HG03159 (cell line): ENCODE results near the gene NEK4.
"Not testable (repeated sequence)": the region's sequence is repeated elsewhere in the genome, so short reads cannot be mapped to it uniquely, and the experiment has no call there.

Source experiments
- ATAC-seq: cut with Tn5 transposase; IDR thresholded peaks from one replicate; pipeline ENCODE4 v1.9.1; 2021; ENCODE audit warnings: mild to moderate bottlenecking, moderate library complexity; ENCODE audit not compliant: unreplicated experiment

NEK4 gene

DNA sequence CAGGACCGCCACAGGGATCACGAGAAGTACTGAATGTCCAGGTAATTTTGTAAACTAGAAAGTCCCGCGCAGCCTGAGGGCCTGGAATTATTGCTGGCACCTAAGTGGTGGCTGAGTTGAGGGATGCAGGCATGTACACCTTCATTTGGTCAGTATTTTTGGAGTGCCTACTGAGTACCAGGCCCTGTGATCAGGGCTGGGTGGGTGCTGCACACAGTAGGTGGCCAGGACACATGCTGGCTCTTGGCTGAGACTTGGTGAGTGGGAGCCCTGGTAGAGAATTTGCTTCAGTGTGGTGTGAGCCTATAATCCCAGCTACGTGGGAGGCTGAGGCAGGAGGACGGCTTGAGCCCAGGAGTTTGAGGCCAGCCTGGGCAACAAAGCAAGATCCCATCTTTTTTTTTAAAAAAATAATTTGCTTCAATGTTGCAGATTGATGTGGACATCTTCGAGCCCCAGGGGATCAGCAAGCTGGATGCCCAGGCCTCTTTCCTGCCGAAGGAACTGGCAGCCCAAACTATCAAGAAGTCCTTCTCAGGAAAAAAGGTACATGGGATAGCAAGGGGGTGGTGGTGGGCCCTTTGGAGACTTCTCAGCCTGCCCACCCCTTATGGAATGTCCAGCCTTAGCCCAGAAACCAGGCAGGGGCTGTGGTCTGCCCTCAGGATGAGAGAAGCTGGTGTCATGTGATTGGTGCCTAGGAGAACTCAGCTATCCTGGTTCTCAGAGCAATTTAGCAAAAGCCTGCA lies 9.3 kb upstream of the NEK4 start:
- ATAC-seq: no peak

DNA sequence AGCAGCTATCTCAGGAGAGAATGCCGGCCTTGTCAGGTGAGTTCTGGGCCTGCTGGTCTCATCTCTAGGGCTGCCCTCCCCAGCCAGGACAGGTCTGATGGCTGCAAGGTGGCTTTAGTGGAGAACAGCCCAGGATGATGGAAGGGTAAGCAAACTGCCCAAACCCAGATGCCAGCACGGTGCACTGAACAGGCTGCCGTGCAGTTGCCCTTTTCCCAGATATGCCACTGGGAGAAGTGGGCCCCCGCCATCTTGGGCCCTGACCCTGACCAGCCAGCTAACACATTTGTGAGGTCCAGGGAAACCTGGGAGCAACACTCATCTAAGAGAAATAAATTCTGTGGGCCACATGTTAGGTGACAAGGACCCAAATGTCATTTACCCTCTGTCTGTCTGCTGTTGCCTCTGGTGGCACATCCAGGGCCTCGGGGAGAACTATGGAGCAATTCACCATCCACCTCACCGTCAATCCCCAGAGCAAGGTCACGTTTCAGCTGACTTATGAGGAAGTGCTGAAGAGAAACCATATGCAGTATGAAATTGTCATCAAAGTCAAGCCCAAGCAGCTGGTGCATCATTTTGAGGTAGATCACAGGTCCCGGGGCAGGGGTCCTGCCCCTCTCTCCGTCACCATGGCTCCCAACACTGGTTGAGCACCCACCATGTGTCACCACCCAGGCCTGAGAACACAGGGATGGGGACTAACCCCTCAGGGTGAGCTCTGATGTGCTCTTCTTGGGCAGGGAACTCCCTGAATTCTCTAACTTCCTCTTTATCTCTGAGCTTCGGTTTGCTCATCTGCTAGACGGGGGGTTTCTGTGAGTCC lies 8.5 kb upstream of the NEK4 start:
- peak; percentile 64 for ATAC-seq

DNA sequence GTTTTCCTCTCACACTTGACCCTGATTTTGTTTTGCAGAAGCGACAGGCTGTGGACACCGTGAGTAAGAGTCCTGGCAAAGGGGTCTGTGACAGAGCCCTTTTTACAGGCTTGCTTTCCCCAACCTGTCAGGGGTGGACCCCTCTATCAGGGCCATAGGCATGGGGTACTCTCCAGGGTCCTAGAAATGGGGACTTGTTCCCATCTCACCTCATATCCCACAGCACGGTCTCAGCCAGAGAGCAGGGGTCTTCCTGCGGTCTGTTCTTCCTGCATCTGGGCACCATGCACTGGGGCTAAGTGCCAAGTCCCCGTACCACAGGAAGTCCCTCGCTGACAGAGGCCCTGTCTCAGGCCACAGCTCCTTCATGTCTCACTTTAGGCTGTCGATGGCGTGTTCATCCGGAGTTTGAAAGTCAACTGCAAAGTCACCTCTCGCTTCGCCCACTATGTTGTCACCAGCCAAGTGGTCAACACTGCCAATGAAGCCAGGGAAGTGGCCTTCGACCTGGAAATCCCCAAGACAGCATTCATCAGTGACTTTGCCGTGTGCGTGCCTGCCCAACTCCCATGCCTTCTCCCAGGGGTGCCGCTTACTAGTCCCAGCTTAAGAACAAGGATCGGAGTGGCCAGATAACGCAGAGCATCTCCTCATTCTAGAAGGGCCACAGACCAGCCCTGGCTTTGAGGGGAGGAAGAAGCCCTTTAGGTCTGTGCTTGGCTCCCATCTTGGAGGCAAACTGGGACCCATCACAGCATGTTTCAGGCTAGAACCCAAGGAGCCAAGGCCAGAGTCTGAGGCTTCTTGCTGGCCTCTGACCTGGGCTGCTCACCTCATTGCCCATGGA lies 7.4 kb upstream of the NEK4 start:
- ATAC-seq: no peak

DNA sequence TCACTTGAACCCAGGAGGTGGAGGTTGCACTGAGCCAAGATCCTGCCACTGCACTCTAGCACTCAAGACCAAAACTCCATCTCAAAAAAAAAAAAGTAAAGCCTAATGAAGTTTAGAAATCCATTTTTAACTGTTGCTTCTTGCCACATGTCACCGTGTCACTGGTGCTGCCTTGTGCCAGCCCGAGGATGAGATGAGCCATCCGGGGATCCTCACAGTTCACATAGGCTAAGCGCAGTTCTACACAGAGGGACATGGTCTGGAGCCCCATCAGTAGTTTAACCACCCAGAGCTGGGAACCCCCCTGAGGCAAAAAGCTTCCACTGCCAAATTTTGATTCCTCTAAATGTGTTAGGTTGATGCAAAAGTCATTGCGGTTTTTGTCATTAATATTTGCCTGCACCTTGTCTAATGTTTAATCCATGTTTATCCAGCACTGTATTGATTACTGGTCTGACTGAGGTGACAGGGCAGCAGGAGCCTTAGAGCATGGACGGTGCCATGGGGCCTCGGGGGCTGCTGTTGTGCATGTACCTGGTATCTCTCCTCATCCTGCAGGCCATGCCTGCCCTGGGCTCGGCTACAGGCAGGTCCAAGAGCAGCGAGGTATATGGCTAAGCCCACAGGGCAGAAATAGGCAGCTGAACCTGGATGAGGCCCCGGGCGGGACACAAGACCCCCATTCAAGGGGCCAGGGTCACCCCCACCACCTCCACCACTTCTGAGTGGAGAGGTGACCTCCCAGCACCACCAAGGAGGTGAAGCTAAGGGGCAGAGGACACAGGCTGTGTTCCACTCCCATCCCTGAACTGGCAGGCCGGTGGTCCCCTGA lies 6.6 kb upstream of the NEK4 start, which contains the start of gene ITIH1:
Gene ITIH1, plus strand, starts transcription at position 473 of the 832 bp plus-strand sequence. Its CDS starts 17 bp downstream, at position 490.
- ATAC-seq: no peak

DNA sequence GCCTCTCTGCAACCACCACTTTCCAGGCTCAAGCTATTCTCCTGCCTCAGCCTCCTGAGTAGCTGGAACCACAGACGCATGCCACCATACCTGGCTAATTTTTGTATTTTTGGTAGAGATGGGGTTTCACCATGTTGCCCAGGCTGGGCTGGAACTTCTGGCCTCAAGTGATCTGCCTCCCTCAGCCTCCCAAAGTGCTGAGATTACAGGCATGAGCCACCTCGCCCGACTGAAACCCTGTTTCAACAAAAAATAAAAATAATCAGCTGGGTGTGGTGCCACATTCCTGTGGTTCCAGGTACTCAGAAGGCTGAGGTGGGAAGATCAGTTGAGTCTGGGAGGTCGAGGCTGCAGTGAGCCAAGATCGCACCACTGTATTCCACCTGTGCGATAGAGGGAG lies 5.7 kb upstream of the NEK4 start:
- ATAC-seq: not testable (repeated sequence)

DNA sequence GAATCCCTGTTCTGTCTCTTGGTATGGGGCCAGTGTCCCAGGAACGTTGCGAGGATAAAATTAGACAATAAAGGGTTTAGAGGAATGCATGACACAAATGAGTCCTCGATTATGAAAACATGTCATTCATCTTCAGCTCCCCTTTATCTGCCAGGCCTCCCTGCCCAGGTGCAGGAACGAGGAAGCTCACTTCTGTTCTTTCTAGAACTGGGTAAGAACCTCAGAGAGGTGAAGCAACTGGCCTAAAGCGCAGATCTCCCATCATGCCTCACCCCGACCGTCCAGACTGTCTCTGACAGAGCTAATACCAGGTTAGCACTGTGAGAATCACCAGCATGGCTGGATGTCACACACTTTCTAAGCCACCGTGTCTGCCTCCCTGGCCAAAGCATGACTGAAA lies 5.1 kb upstream of the NEK4 start:
- no peak for ATAC-seq

DNA sequence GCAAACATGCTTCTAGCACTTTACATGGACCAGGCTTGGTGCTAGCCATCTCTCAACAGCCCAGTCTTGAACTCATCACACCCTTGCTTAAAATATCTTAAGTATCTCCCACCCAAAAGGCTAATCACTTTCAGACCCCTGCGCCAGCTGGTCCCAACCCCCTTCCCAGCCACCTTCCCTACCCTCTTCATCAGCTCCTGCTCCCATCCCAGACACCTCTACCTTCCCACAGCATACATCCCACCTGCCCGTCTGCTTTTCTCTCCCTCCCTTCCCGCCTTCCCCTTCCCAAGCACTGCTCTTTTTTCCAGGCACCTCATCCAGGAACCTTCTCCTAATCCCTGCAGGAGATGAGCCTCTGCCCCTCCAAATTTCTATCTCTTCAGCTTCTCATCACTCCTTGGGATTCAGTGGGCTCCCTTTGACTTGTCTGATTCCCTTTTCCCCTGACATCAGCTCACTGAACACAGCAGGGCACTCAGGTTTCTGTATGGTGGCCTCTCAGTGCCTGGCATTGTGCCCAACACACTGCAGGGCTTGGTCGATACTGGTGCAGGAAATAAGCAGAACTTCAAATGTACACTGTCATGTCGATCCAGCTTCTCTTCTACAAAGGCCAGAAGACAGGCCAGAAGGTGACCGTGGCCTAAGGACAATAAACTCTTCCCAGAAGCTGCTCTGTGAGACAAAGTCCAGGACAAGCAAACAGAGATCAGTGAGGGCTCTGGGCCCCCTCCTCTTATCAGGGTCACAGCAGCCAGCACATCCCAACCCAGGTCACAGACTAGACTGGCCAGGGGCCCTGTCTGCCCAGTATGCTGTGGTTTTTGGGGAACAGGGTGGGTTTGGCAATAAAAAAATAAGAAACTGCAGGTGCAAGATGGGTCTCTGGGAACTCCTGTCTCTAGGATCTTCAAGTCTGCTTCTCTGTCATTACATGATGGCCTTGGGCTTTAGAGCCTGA lies 4.4 kb upstream of the NEK4 start:
- ATAC-seq: no peak

DNA sequence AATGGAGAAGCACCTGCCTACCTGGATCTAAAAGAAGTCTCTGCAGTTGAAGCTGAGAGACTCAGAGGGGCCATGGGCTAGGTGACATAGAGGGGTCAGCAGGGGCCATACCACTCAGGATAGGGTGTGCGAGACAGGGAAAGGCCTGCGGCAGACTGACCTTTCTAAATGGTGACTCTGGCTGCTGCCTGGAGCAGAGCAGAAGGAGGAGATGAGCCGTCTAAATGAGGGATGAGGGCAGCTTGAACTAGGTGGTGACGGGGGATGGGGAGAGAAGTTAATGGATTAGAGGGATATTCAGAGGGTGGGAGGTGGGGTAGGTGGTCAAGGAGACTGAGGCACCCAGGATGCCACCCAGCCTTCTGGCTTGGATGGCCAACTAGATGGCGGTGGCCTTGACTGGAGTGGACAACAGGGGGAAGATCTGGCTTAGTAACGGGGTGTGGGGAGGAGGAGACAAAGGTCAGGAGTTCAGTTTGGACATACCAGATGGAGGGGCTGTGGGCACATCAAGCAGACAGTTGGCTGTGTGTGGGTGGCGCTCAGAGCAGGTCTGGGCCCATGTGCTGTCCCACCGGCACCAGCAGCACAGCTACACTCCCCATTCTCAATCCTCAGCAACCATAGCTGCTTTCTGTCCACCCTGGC lies 3.5 kb upstream of the NEK4 start:
- no peak for ATAC-seq

DNA sequence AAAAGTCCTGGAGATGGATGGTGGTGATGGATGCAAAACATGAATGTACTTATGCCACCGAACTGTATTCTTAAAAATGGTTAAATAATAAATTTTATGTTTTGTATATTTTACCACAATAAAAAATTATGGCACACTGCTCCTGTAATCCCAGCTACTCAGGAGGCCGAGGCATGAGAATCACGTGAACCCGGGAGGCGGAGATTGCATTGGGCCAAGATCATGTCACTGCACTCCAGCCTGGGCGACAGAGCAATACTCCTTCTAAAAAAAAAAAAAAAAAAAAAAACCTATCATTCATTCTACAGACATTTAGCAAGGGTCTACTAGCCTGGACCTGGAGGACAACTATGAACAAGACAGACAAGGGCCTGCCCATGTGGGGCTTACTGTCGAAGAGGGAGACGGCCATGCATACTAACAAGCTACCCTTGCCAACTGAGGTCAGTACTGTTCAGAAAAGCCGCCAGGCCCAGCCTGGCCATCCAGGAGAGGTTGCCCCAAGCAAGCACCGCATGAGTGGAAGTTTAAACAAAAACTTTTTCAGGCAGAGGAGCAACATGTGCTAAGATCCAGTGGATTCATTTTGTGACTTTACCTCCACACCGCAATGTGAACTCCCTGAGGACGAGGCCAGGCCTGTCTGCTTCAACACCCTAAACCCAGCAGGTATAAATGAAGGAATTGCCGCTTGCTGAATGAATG lies 2.8 kb upstream of the NEK4 start:
- no peak for ATAC-seq

DNA sequence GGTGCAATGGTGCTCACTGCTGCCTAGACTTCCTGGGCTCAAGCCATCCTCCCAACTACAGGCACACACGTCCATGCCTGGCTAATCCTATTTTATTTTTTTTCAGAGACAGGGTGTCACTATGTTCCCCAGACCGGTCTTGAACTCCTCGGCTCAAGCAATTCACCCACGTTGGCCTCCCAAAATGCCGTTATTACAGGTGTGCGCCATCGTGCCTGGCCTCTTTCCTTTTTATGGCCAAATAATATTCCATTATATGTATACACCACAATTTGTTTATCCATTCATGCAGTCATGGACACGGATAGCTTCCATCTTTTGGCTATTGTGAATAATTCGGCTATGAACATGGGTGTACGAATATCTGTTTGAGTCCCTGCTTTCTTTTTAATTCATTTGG lies 962 bp upstream of the NEK4 start:
- no peak for ATAC-seq

DNA sequence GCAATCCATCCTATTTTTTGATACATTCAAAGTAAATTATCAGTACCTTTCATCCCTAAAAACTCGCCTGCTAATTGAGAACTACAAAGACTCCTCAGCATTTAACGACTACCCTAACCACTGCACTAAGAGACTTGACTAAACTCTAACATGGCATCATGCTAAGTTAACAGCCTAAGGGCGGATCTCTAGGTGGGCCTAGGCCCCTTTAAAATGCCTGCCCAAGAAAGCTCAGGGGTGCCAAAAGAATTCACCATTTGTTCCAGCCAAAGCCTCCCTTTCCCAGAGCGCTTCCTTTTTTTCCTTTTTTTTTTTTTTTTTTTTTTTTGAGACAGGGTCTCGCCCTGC lies 568 bp upstream of the NEK4 start:
- no peak for ATAC-seq

DNA sequence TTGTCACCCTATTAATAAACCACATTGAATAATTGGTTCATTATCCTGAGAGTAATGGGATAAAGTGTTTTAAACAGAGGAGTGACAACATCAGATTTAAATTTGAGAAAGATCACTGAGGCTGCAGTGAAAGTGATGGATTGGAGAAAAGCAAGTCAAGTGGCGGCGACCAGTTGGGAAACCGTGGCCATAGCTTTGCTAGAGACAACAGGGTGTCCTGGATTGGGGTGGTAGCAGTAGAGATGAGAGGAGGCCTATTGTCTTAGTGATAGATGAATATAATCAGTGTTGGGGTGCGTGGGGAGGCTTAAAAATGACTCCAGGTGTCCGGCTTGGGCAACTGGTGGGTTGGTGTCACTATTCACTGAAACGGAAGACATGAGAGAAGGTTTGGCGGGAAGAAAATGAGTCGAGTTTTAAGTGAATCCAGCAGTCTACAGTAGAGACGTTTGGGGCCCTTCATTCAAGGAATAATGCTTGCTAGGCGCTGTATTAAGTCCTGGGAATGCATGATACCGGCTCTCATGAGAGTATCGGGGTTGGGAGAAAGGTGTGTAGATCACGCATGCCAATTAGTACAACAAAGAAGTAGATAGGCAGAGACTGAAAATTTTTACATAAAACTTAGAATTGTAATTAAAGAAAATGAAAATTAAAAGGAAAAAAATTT lies 819 bp downstream of the NEK4 start:
- ATAC-seq: no peak

DNA sequence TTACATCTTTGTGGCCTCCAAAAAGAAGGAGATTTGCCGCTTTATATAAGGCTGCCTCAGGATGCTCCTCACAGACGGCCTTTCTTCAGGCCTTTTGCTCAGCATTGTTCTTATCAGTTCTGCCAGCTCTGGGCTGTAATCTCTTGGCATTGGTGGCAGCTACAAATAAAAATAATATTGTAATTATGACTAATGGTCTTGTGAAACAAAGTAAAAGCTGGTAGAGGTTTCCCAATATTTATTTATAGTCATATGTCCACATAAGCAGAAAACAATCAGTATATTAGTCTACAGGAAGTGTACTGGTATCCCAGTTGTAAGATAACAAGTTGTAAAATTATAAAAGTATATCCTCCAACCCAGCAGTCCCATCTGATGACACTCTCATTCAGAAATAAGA lies 7.3 kb downstream of the NEK4 start:
- ATAC-seq: no peak

DNA sequence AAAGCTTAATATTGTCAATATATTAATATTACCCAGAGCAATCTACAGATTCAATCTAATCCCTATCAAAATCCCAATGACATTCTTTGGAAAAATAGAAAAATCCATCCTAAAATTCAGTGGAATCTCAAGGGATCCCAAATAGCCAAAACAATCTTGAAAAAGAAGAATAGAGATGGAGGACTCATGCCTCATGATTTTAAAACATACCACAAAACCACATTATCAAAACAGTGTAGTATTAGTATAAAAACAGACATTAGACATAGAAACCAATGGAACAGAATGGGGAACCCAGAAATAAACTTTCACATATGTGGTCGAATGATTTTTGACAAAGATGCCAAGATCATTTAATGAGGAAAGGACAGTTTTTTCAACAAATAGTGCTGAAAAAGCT lies 14.6 kb downstream of the NEK4 start:
- no peak for ATAC-seq

DNA sequence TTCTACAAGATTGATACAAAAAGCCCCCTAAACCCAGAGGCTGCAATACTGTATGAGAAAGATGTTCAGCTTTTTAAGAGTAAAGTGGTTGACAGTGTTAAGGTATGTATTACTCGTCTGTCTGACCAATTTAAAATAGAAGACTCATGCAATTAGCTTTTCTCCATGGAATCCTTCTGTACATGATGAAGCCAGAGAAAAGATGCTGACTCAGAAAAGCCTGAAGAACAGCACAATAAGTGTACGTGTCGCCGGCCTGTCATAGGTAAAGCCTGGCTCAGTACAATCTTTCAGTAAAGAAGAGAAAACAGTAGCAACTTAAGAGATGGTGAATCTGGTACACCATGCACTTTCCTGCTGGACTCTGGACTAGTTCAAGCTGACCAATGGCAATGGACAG lies 16.4 kb downstream of the NEK4 start:
- no peak for ATAC-seq

DNA sequence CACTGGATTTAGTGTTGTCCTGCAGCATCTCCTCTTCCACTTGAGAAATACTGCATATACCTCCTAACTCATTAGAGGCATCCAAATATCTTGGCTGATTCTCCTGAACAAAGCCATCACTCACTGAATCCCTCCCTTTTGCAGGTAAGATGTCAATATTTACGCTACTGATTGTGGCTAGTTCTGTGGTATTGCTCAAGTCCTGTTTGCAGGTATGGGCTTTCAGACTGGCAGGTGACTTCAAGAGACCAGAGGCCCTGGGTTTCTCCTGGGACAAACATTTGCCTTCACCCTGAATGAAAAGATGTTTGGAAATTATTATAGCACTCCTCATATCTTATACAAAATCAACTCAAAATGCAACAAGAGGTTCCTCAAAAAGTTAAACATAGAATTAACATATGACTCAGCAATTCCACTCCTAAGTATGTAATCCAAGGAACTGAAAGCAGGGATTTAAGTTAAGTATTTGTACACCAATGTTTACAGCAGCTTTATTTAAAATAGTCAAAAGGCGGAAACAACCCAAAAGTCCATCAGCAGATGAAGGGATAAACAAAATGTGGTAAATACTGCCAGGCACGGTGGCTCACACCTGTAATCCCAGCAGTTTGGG lies 18.6 kb downstream of the NEK4 start:
- ATAC-seq: no peak

DNA sequence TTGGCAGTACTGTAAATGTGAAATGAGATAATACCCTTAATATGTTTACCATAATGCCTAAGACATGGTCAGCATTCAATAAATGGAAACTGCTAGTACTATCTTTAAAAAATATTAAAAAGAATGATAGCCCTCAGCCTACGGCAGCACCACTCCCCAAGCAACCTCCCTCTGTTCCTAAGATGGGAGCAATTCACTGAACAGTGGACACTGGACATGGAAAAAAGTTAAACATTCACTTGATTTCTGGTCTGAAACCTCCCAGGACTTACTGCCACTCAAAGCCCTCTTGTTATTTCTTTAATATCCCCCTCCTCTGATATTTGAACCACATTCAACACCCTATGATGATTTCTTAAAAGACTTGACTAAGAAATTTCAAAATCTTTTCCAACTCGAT lies 27.0 kb downstream of the NEK4 start:
- no peak for ATAC-seq
